Measurements from ENCODE around the gene SFT2D1.
"Not testable (repeated sequence)": the region's sequence is repeated elsewhere in the genome, so short reads cannot be mapped to it uniquely, and the experiment has no call there.

Gene SFT2D1

GRCh38 chr6:166362427-166362826, 20.1 kb upstream of the SFT2D1 start:
- DNase-seq: not testable (repeated sequence)

GRCh38 chr6:166361077-166361429, 18.7 kb upstream of the SFT2D1 start:
- no peak for DNase-seq

DNA sequence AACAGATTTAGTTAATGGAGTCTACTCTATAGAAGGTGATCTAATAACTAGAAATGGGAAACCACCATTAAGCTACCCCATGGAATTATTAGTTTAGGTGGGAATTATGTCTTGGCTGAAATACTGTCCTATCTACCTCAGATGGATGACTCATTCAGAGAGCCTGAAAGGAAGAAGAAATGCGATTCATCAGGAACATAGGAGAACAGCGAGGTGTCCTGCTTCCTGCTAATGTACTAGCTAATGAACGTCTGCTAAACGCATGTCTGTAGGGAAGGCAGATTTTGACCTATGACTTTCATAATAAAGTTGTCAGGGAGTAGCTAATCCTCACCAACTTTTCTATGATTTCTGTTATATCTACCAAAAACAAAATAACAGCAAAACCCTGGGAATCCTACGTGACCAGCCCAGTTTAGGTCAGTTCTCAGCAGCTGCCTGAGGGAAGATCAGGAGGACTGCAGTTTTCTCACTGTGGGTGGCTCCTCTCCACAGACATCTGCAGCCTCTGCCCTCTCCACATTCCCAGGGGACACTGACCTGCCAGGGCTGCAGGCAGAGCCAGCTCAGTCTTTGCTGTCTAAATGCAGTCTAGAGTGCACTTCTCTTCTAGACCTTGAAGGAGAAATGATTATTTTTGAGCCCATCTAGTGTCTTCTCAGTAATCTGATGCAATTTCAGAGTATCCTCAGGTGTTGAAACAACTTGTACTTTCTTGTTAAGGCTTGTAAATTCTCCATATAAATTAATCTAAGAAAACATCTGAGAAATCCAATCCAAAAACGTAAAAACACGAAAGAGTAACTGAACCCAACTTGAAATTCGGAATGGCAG, 18.1 kb upstream of the SFT2D1 start:
- DNase-seq: no peak

GRCh38 chr6:166355552-166355951, 13.2 kb upstream of the SFT2D1 start:
- no peak for DNase-seq

- DNase-seq: no peak
Measured at GRCh38 chr6:166354965-166355364, 12.6 kb upstream of the SFT2D1 start.

GRCh38 chr6:166354143-166354542, 11.8 kb upstream of the SFT2D1 start:
- DNase-seq: no peak

- no peak for DNase-seq
Measured at GRCh38 chr6:166353507-166353906, 11.2 kb upstream of the SFT2D1 start.

DNA sequence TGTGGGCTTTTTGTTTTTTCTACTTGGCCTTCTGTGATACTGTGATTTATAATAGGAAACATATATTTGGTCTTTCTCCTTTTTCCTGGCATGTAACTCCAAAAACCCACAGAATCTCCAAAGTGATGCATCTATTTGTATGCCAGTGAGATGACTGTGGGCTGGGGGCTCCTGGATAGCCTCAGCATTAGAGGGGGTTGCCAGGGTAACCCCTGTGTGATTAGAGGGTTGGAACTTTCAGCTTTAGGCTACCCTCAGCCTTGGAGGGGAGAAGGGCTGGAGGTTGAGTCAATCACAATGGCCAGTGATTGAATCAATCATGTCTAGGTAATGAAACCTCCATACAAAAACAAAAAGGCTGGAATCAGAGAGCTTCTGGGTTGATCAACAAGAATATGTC, 10.6 kb upstream of the SFT2D1 start:
- no peak for DNase-seq

GRCh38 chr6:166351715-166352285, 9.5 kb upstream of the SFT2D1 start:
- peak; percentile 62 for DNase-seq

DNA sequence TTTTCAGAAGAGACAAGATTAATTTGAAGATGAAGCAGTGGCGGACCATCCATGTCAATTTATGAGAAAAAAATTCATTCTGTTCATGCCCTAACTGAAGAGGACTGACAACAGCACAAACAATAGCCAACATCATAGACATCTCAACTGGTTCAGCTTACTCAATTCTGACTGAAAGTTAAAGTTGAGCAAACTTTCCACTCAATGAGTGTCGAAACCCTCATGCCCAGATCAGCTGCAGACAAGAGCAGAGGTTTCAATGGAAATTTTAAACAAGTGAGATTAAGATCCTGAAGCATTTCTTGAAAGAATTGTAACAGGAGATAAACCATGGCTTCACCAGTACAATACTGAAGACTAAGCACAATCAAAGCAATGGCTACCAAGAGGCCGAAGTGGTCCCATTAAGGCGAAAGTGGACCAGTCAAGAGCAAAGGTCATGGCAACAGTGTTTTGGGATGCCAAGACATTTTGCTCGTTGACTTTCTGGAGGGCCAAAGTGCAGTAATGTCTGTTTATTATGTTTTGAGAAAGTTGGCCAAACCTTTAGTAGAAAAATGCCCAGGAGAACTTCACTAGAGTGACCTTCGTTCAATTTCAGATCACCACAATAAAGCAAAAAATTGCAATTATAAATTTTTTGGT, 6.1 kb upstream of the SFT2D1 start:
- no peak for DNase-seq

GRCh38 chr6:166346965-166347364, 4.6 kb upstream of the SFT2D1 start:
- DNase-seq: no peak

GRCh38 chr6:166346449-166346848, 4.1 kb upstream of the SFT2D1 start:
- no peak for DNase-seq

- DNase-seq: not testable (repeated sequence)
Measured at GRCh38 chr6:166345672-166346071, 3.3 kb upstream of the SFT2D1 start.

DNA sequence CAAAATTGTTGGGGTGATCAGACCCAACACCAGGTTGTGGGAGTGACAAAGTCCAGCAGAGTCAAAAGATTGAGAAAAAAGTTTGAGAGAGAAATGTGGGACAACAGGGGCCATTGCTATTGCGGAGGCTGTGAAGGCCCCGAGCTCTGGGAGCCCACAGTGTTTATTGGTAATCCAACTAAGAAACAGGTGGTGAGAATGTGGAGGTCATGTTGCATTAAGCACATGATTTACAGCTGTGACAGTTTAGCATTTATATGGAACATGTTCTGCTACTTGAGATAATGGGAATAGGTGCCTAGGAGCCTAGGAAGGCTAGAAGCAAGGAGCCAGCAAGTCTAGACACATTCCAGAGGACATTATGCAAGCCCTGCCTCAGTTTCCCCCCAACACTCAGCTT, 2.6 kb upstream of the SFT2D1 start:
- DNase-seq: not testable (repeated sequence)

DNA sequence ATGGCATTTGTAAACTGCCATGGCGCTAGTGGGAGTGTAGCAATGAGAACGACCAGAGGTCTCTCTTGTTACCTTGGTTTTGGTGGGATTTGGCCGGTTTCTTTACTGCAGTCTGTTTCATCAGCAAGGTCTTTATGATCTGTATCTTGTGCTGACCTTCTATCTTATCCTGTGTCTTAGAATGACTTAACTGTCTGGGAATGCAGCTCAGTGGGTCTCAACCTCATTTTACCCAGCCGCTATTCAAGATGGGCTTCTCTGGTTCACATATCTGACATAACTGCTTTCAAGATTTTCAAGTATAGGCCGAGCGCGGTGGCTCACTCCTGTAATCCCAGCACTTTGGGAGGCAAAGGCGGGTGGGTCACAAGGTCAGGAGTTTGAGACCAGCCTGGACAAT, 1.9 kb upstream of the SFT2D1 start:
- no peak for DNase-seq

GRCh38 chr6:166343150-166343487, 774 bp upstream of the SFT2D1 start:
- DNase-seq: no peak

DNA sequence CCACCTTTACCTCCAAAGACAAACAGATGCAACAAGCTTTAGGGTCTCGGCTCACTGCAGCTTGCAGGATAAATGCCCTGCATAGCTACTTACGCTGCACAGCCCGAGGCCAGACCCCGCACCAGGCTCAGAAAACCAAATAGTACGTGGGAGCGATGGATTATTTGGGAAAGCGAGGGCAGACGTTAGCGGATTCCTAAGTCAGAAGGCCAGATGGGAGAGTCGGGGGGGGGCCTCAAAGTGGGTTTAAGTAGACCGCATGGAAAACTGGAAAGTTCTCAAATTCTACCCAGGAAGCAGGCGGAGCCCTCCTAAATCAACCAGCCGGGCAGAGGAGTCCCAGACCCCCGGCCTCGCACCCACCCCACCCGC, 382 bp downstream of the SFT2D1 start:
- no peak for DNase-seq

DNA sequence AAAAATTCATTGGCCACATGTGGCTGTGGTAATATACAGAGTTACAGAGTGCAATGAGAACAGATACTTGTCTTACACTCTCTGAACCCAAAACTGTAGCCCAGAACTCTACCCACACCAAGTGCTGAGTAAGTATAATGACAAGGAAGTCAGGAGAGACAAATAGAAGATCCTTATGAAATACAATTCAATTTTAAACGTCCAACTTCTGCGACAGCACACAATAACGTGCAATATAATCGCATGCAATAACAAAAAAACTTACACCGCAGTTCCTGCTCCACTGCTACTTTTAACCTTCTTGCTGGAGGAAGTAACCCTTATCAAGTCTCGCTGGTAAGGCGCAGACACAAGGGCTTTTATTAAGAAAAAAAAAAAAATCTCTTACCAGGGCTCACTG, 881 bp downstream of the SFT2D1 start:
- no peak for DNase-seq

- no peak for DNase-seq
Measured at GRCh38 chr6:166338854-166339253, 3.5 kb downstream of the SFT2D1 start.

- no peak for DNase-seq
Measured at GRCh38 chr6:166336847-166337246, 5.5 kb downstream of the SFT2D1 start.

DNA sequence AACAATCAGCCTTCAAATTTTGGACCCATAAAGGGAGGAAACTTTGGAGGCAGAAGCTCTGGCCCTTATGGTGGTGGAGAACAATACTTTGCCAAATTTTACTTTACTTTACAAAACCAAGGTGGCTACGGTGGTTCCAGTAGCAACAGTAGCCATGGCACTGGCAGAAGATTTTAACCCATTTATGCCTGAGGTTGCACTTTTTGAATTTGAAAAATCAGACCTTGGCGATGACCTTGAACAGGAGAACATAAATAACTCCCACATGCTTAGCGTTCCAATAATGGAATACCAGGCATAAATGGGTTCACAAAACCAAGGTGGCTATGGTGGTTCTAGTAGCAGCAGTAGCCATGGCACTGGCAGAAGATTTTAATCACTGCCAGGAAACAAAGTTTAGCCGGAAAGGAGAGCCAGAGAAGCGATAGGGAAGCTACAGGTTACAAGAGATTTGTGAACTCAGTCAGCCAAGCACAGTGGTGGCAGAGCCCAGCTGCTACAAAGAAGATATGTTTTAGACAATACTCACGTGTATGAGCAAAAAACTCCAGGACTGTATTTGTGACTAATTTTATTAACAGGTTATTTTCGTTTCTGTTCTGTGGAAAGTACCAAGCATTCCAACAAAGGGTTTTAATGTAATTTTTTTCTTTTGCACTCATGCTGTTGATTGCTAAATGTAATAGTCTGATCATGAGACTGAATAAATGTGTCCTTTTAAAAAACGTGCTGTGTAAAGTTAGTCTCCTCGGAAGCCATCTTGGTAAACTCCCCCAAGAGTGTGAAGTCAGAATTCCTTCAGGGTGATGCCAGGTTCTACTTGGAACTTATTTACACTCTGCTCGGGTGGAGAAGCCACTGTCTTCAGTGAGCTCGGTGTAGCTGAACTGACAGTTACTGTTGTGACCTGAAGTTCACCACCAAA, 6.7 kb downstream of the SFT2D1 start:
- no peak for DNase-seq

GRCh38 chr6:166334878-166335277, 7.5 kb downstream of the SFT2D1 start:
- DNase-seq: no peak

Data from COR-L47 (cell line).